HepG2 (cell line): ENCODE results near the gene TSACC. TPM values are rescaled to one million over a fixed set of nuclear protein-coding genes. Genes with fewer than 3 reads are reported as not detected.

ENCODE experiments used
- AHDC1 ChIP-seq: sonication (generic); formaldehyde crosslinking; IDR thresholded peaks from 2 replicates; pipeline ENCODE4 v1.5.1; 2020; ENCODE audit warnings: mild to moderate bottlenecking, missing genetic modification reagents, borderline replicate concordance
- BORCS8-MEF2B ChIP-seq: sonication (generic); formaldehyde crosslinking; IDR thresholded peaks from 2 replicates; pipeline ENCODE4 v1.8.0; 2022; ENCODE audit warnings: mild to moderate bottlenecking, missing genetic modification reagents
- BRD4 ChIP-seq: sonication (generic); formaldehyde crosslinking; IDR thresholded peaks from 2 replicates; pipeline ENCODE4 v1.4.0; 2020; ENCODE audit warnings: missing genetic modification reagents
- GFI1 ChIP-seq: sonication (generic); formaldehyde crosslinking; IDR thresholded peaks from 2 replicates; pipeline ENCODE4 v1.5.0; 2020; ENCODE audit warnings: missing genetic modification reagents, mild to moderate bottlenecking, borderline replicate concordance
- NFKBIZ ChIP-seq: IDR thresholded peaks from 2 replicates; pipeline ENCODE4 v1.6.1; 2018; ENCODE audit warnings: missing genetic modification reagents, missing compliant biosample characterization
- NKX3-1 ChIP-seq: sonication (generic); formaldehyde crosslinking; IDR thresholded peaks from 2 replicates; pipeline ENCODE4 v1.5.0; 2020; ENCODE audit warnings: missing genetic modification reagents
- RARA ChIP-seq: IDR thresholded peaks from 2 replicates; pipeline ENCODE4 v1.6.1; 2016; ENCODE audit warnings: missing genetic modification reagents, missing compliant biosample characterization
- SSRP1 ChIP-seq: IDR thresholded peaks from 2 replicates; pipeline ENCODE4 v1.6.1; 2016; ENCODE audit warnings: control low read depth
- ZBTB33 ChIP-seq: sonication (generic); formaldehyde crosslinking; IDR thresholded peaks from 2 replicates; pipeline ENCODE4 v1.4.0; 2020; ENCODE audit warnings: missing genetic modification reagents
- ZNF550 ChIP-seq: sonication (generic); formaldehyde crosslinking; IDR thresholded peaks from 2 replicates; pipeline ENCODE4 v1.4.0; 2020; ENCODE audit warnings: mild to moderate bottlenecking, missing genetic modification reagents, borderline replicate concordance
- polyA plus RNA-seq, 8 experiments: library from polyadenylated mRNA; depleted of rRNA in 3 of 8; stranded (reverse) in 7 of 8; unstranded in 1 of 8; fragments of >200 nt; fragmentation: Illumina TruSeq in 4 of 8; extraction: Trizol in 4 of 8; gene quantifications; 2 replicates each; pipeline versions ENCODE4 v1.2.1 to v1.2.3, GENCODE V29; 2011 to 2016; ENCODE audit warnings: low read depth in 4 of 8, missing spikeins in 1 of 8, mixed read lengths in 1 of 8; ENCODE audit not compliant: insufficient read depth in 1 of 8
- total RNA-seq, 5 experiments: library from RNA; depleted of rRNA; stranded (reverse); fragments of >200 nt; fragmentation: Illumina TruSeq; extraction: Trizol; gene quantifications; 2 replicates each; pipeline ENCODE4 v1.2.3, GENCODE V29; 2016; ENCODE audit warnings: low read depth in 1 of 5
- TF ChIP-seq, protein P1 (sequence below): sonication (generic); formaldehyde crosslinking; IDR thresholded peaks from one replicate; pipeline ENCODE4 v1.5.1; 2020; ENCODE audit warnings: mild to moderate bottlenecking, missing genetic modification reagents; ENCODE audit errors: not compliant biosample characterization
- TF ChIP-seq, protein P2 (sequence below): IDR thresholded peaks from 2 replicates; pipeline ENCODE4 v1.6.1; 2016; ENCODE audit warnings: missing compliant biosample characterization, missing genetic modification reagents, borderline replicate concordance

The TSACC gene
- total and polyA plus RNA-seq, 2 of the 13 experiments (the other 11 are each of a cell fraction or from before 2014, with no cell fraction given), result 1.5 to 2.6 TPM

DNA sequence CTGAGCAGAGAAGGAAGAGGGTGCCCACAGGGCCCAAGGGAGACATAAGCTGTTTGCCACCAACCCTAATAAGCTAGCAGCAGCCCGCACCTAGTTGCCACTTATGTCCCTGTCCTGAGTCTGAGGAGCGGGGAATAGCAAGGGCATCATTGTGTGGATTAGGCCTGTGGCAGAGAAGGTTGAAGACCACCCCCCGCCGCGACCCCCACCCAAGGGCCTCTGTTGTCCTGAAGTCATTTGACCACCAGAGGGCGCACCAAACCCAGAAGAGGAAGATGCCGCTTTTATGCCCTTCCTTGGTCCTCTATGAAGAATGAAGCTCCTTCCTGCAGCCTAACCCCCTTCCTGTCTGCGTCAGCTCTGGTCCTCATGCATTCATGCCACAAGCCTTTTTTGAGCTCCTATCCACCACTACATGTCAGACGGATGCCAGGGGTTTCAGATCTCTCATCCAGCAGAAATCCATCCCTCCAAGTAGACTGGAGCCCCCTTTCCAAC, 47.3 kb downstream of the TSACC start (continued):
- TF ChIP-seq, protein P1, sequence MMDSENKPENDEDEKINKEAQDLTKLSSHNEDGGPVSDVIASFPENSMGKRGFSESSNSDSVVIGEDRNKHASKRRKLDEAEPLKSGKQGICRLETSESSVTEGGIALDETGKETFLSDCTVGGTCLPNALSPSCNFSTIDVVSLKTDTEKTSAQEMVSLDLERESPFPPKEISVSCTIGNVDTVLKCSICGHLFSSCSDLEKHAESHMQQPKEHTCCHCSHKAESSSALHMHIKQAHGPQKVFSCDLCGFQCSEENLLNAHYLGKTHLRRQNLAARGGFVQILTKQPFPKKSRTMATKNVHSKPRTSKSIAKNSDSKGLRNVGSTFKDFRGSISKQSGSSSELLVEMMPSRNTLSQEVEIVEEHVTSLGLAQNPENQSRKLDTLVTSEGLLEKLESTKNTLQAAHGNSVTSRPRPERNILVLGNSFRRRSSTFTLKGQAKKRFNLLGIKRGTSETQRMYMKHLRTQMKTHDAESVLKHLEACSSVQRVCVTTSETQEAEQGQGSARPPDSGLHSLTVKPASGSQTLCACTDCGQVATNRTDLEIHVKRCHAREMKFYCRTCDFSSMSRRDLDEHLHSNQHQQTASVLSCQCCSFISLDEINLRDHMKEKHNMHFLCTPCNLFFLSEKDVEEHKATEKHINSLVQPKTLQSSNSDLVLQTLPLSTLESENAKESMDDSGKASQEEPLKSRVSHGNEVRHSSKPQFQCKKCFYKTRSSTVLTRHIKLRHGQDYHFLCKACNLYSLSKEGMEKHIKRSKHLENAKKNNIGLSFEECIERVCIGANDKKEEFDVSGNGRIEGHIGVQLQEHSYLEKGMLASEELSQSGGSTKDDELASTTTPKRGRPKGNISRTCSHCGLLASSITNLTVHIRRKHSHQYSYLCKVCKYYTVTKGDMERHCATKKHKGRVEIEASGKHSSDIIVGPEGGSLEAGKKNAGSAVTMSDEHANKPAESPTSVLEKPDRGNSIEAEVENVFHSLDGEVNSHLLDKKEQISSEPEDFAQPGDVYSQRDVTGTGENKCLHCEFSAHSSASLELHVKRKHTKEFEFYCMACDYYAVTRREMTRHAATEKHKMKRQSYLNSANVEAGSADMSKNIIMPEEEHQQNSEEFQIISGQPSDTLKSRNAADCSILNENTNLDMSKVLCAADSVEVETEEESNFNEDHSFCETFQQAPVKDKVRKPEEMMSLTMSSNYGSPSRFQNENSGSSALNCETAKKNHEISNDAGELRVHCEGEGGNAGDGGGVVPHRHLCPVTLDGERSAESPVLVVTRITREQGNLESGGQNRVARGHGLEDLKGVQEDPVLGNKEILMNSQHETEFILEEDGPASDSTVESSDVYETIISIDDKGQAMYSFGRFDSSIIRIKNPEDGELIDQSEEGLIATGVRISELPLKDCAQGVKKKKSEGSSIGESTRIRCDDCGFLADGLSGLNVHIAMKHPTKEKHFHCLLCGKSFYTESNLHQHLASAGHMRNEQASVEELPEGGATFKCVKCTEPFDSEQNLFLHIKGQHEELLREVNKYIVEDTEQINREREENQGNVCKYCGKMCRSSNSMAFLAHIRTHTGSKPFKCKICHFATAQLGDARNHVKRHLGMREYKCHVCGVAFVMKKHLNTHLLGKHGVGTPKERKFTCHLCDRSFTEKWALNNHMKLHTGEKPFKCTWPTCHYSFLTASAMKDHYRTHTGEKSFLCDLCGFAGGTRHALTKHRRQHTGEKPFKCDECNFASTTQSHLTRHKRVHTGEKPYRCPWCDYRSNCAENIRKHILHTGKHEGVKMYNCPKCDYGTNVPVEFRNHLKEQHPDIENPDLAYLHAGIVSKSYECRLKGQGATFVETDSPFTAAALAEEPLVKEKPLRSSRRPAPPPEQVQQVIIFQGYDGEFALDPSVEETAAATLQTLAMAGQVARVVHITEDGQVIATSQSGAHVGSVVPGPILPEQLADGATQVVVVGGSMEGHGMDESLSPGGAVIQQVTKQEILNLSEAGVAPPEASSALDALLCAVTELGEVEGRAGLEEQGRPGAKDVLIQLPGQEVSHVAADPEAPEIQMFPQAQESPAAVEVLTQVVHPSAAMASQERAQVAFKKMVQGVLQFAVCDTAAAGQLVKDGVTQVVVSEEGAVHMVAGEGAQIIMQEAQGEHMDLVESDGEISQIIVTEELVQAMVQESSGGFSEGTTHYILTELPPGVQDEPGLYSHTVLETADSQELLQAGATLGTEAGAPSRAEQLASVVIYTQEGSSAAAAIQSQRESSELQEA (CRISPR knock-in tag), result no peak
- no peak for TF ChIP-seq AHDC1 (CRISPR knock-in tag)
- 0 out of 2 replicates have a peak, but pooled peaks have one; percentile 2 for TF ChIP-seq GFI1 (CRISPR knock-in tag)
- 0 out of 2 replicates have a peak, but pooled peaks have one; percentile 80 for TF ChIP-seq SSRP1 (CRISPR knock-in tag)
- TF ChIP-seq RARA (CRISPR knock-in tag), result no peak
- TF ChIP-seq ZBTB33 (CRISPR knock-in tag), result peak; percentile 67; the same call in 1 of the 2 replicates
- TF ChIP-seq NKX3-1 (CRISPR knock-in tag), result no peak
- peak; percentile 15; the same call in 1 of the 2 replicates for TF ChIP-seq BORCS8-MEF2B (CRISPR knock-in tag)
- TF ChIP-seq BRD4 (CRISPR knock-in tag), result no peak
- no peak for TF ChIP-seq NFKBIZ
- no peak for TF ChIP-seq ZNF550 (CRISPR knock-in tag)
- TF ChIP-seq, protein P2, sequence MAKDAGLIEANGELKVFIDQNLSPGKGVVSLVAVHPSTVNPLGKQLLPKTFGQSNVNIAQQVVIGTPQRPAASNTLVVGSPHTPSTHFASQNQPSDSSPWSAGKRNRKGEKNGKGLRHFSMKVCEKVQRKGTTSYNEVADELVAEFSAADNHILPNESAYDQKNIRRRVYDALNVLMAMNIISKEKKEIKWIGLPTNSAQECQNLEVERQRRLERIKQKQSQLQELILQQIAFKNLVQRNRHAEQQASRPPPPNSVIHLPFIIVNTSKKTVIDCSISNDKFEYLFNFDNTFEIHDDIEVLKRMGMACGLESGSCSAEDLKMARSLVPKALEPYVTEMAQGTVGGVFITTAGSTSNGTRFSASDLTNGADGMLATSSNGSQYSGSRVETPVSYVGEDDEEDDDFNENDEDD (CRISPR knock-in tag), result no peak
